Heart right ventricle (tissue), 16 donors: ENCODE measurements around the gene ZFR2. TPM values are rescaled to one million over a fixed set of nuclear protein-coding genes. Genes with fewer than 3 reads are reported as not detected.

Source experiments
- ATAC-seq, 8 donors: fragments of 200-7000 bp; cut with Tn5 transposase; one replicate each; pipeline ENCODE4 v1.9.1; 2020; ENCODE audit warnings: mild to moderate bottlenecking in 8 of 8, moderate library complexity in 8 of 8, moderate number of reproducible peaks in 1 of 8
- DNase-seq, 2 donors: peaks; one replicate each; pipeline ENCODE4 v3.0.0-alpha.2; 2020
- H3K27ac ChIP-seq, 10 donors: fragments of 200-600 bp; sonication (generic) in 2 of 10; one replicate each; pipeline versions ENCODE4 v1.5.0 to v1.8.0; 2020 to 2022; ENCODE audit warnings: mild to moderate bottlenecking in 3 of 10
- H3K27me3 ChIP-seq, 7 donors: fragments of 200-600 bp; one replicate each; pipeline ENCODE4 v1.8.0; 2021 to 2022; ENCODE audit warnings: mild to moderate bottlenecking in 2 of 7
- H3K36me3 ChIP-seq, 9 donors: fragments of 200-600 bp; sonication (generic) in 1 of 9; one replicate each; pipeline versions ENCODE4 v1.5.0 to v1.8.0; 2020 to 2022; ENCODE audit warnings: mild to moderate bottlenecking in 2 of 9
- H3K4me1 ChIP-seq, 9 donors: fragments of 200-600 bp; sonication (generic) in 1 of 9; one replicate each; pipeline versions ENCODE4 v1.5.0 to v1.8.0; 2020 to 2022; ENCODE audit warnings: mild to moderate bottlenecking in 4 of 9
- H3K4me3 ChIP-seq, 10 donors: fragments of 200-600 bp; sonication (generic) in 2 of 10; one replicate each; pipeline versions ENCODE4 v1.5.0 to v1.8.0; 2020 to 2022; ENCODE audit warnings: mild to moderate bottlenecking in 7 of 10, moderate library complexity in 2 of 10
- H3K9me3 ChIP-seq, 11 donors: fragments of 200-600 bp in 10 of 11; sonication (generic) in 2 of 11; one replicate each; pipeline versions ENCODE4 v1.5.0 to v1.8.0; 2013 to 2022; ENCODE audit warnings: mild to moderate bottlenecking in 2 of 11, control low read depth in 1 of 11, moderate library complexity in 1 of 11
- CTCF ChIP-seq, 9 donors: fragments of 200-600 bp; sonication (generic) in 2 of 9; IDR thresholded peaks; one replicate each; pipeline versions ENCODE4 v1.5.0 to v1.8.0; 2021 to 2022; ENCODE audit warnings: antibody characterized with exemption in 9 of 9, mild to moderate bottlenecking in 5 of 9, moderate library complexity in 1 of 9
- WGBS, 2 donors: extraction: QIAGEN DNeasy Blood & Tissue Kit; methylation state at CpG; one replicate each; pipeline ENCODE4 v1.1.7; 2013; ENCODE audit warnings: inconsistent platforms in 1 of 2; 5-methylcytosine and 5-hydroxymethylcytosine counted together
- intact Hi-C, 10 donors: fragments of 100-400 bp; cut with DNase I; formaldehyde crosslinking; loops; one replicate each; pipeline versions ENCODE4 v1.11.1 to v1.14.2; 2022
- polyA plus RNA-seq, 2 donors: library from polyadenylated mRNA; stranded (reverse); fragments of 200-250 nt; gene quantifications; one replicate each; pipeline ENCODE4 v1.2.3, GENCODE V29; 2013
- total RNA-seq, 10 donors: library from RNA; stranded (reverse); fragmentation: NEBNext Ultra II Directional in 3 of 10; extraction: Animal tissue kit (Norgen Biotek cat#: 25700) in 3 of 10; gene quantifications; one replicate each; pipeline versions ENCODE4 v1.2.1 to v1.2.4, GENCODE V29; 2021 to 2023
- donor health status: Arrhythmogenic right ventricular cardiomyopathy.
- donor health status: ischemic (EF 13 %, LVEDD 7.1; RV severe dilation, severe dysfunction).
- donor health status: healthy with polysubstance abuse.
- donor health status: DM: no; HTN: yes; CAD: no.
- donor health status: DM: no; HTN: no; CAD: no.
- donor health status: ischemic (EF 25% LVEDD 6.9; RV normal size, moderate dysfunction).
- donor health status: ischemic (EF 25% LVEDD 5.7; RV mildly dilated, moderate dysfunction).
- donor health status: healthy.
- donor health status: DM: yes; HTN: yes; CAD: no.
- donor health status: Ischemic cardiomyopathy.
- donor health status: ischemic (EF 35%, LVEDD 5.7; RV mildly dilated, moderate dysfunction).
- donor health status: nonischemic (EF 11% LVEDD 7.7; RV severe dilation, severe dysfunction).
- donor health status: DM: yes; HTN: yes; CAD: no.
- donor health status: PGD.
- donor health status: ischemic (EF 29% LVEDD 5.4; RV normal size, mild dysfunction).
- donor health status: nonischemic (EF 23%, LVEDD 6.1; RV moderate dilation, normal function).

The ZFR2 gene
- total and polyA plus RNA-seq, 12 donors: 0.04 to 0.29 TPM; not detected in 10

GRCh38 chr19:3836887-3837286 is 32.0 kb downstream of the ZFR2 start:
- no peak for ATAC-seq
- no peak for TF ChIP-seq CTCF (IDR thresholded peaks at IDR 0.05)
- DNase-seq: no peak
- H3K4me1 ChIP-seq: no peaks in the 10 kb centered on the region
- peaks cover 0 to 32% (median 18%) of the 10 kb centered on the region in 7 donors for H3K27me3 ChIP-seq
- no peaks in the 10 kb centered on the region for H3K36me3 ChIP-seq
- intact Hi-C loops: no loop called here
- no peak overlapping the region for H3K27ac ChIP-seq
- peaks cover 0 to 4% (median 0%) of the 10 kb centered on the region in 11 donors for H3K9me3 ChIP-seq
- 93 to 96% methylated on average over 6 of the region's 6 CpGs for WGBS, 2 donors
- no peak overlapping the region for H3K4me3 ChIP-seq

DNA sequence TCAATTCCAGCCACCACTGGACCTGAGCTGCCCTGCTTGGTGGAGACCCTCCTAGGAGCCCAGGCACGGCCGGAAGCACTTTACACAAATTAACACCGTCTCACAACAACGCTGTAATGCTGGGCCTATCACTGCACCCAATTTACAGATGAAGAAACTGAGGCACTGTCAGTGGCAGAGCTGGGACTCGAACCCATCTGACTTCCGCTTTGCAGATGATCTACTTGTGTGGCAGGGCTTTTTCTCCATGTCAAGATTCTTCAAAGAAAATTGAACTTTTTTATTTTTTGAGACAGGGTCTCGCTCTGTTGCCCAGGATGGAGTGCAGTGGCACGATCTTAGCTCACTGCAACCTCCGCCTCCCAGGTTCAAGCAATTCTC is 33.8 kb downstream of the ZFR2 start:
- Histone ChIP-seq H3K4me1 (no peaks in the 10 kb centered on the region), H3K9me3 (peaks cover 0 to 4% (median 0%) of the 10 kb centered on the region in 11 donors), H3K27ac (no peak overlapping the region), H3K4me3 (no peak overlapping the region), H3K36me3 (no peaks in the 10 kb centered on the region), H3K27me3 (peaks cover 4 to 47% (median 36%) of the 10 kb centered on the region in 7 donors)
- WGBS, 2 donors: 89% methylated on average over 9 of the region's 9 CpGs
- no peak for ATAC-seq
- no peak for TF ChIP-seq CTCF (IDR thresholded peaks at IDR 0.05)
- no peak for DNase-seq
- intact Hi-C loops: no loop called here

- intact Hi-C loops: no loop called here
- no peak overlapping the region for H3K4me3 ChIP-seq
- no peaks in the 10 kb centered on the region for H3K36me3 ChIP-seq
- no peaks in the 10 kb centered on the region for H3K4me1 ChIP-seq
- no peak for ATAC-seq
- no peak overlapping the region for H3K27ac ChIP-seq
- 88% methylated on average over 35 of the region's 35 CpGs for WGBS, 2 donors
- no peak for TF ChIP-seq CTCF (IDR thresholded peaks at IDR 0.05)
- peaks cover 4 to 52% (median 38%) of the 10 kb centered on the region in 7 donors for H3K27me3 ChIP-seq
- H3K9me3 ChIP-seq: peaks cover 0 to 4% (median 0%) of the 10 kb centered on the region in 11 donors
- no peak for DNase-seq
These were observed 34.3 kb downstream of the ZFR2 start for GRCh38 chr19:3834349-3835054.

GRCh38 chr19:3833578-3834348 is 35.1 kb downstream of the ZFR2 start:
- Histone ChIP-seq H3K36me3 (no peaks in the 10 kb centered on the region), H3K9me3 (peaks cover 0 to 4% (median 0%) of the 10 kb centered on the region in 11 donors), H3K27ac (no peak overlapping the region), H3K4me1 (no peaks in the 10 kb centered on the region), H3K4me3 (no peak overlapping the region), H3K27me3 (peaks cover 4 to 56% (median 35%) of the 10 kb centered on the region in 7 donors)
- WGBS, 2 donors: 65 to 66% methylated on average over 32 to 34 of the region's 34 CpGs
- DNase-seq (no peak), ATAC-seq (no peak)
- intact Hi-C loops: no loop called here
- no peak for TF ChIP-seq CTCF (IDR thresholded peaks at IDR 0.05)
